ENCODE data around the gene ZNF747. TPM values are rescaled to one million over a fixed set of nuclear protein-coding genes. Genes with fewer than 3 reads are reported as not detected.
A peak's percentile ranks its signal among the peaks of the same experiment; 100 is the strongest.

ZNF747 gene
- total RNA-seq (10 to 100 TPM in 3 of 5 donors, 1 to 10 TPM in 2; 6.8 to 17.4 (median 14.2) TPM), total RNA-seq (7.2 to 23.8 (median 15.7) reads per million in 29 experiments)
- 10.3 TPM for total RNA-seq (2013)

GRCh38 chr16:30534368-30535105 is at the start of gene ZNF747:
TSS of gene ZNF747 (minus strand) at chr16:30534858. CDS start at chr16:30534679, 179 bp downstream.
- no peaks in the 10 kb centered on the region for H3K27me3 ChIP-seq (replicated peaks in 1 of 2; ENCODE audit: control insufficient read depth in 2 of 2, extremely low read depth in 1 of 2, insufficient read depth in 2 of 2, low read length in 1 of 2)
- H3K4me3 Mint-ChIP-seq = peak within 1 kb of the TSS; percentile 92 to 100 (median 97)
- peak within 1 kb of the TSS; percentile 83 to 97 for H3K4me3 ChIP-seq (ENCODE audit: control insufficient read depth in 1 of 2, extremely low read depth in 1 of 2, low read length in 1 of 2)
- H3K27ac Mint-ChIP-seq = peak within 1 kb of the TSS; percentile 95 to 99
- peaks cover 30 to 42% (median 35%) of the 10 kb centered on the region in 3 donors for H3K4me1 Mint-ChIP-seq
- peaks cover 3% of the 10 kb centered on the region for H3K36me3 Mint-ChIP-seq
- H3K27ac ChIP-seq (ENCODE audit: low read length) = peak within 1 kb of the TSS; percentile 97
- peaks cover 3 to 23% of the 10 kb centered on the region in 2 donors for H3K36me3 ChIP-seq (ENCODE audit: control insufficient read depth in 2 of 2, extremely low read depth in 1 of 2, insufficient read depth in 1 of 2, low read length in 1 of 2)
- no peaks in the 10 kb centered on the region for H3K9me3 Mint-ChIP-seq
- H3K27me3 Mint-ChIP-seq = no peaks in the 10 kb centered on the region
- POLR2A ChIA-PET = interaction anchor here (0.5 to 2.1 kb wide), 6 partner anchors 17 to 100 kb away, joined by 3 to 11 read pairs (median 6); partner anchors contain the start of genes ZNF688 (in 1 of the 2) and ZNF764 (in 1 of the 2)
- DNase-seq = peak; percentile 83 to 95 (median 90)
- ATAC-seq (replicated peaks in 1 of 4) = peak; percentile 81 to 84 (median 82)
- WGBS (ENCODE audit: insufficient coverage) = under 1% methylated on average over 68 of the region's 70 CpGs
- H3K9me3 ChIP-seq = no peaks in the 10 kb centered on the region
- CTCF ChIA-PET = interaction anchor here (0.6 to 3.7 kb wide), 11 partner anchors 17 to 117 kb away, joined by 4 to 46 read pairs (median 6); partner anchors contain the start of genes DCTPP1 (in 1 of the 2), ZNF688 (in 1 of the 2), ZNF689 (in 1 of the 2) and ZNF764 (in 1 of the 2)
- peaks cover 7 to 48% of the 10 kb centered on the region in 2 experiments for H3K4me1 ChIP-seq (ENCODE audit: control insufficient read depth in 1 of 2, extremely low read depth in 1 of 2, insufficient read depth in 2 of 2, low read length in 2 of 2)

GRCh38 chr16:30582611-30583340 is 48.1 kb upstream of the ZNF747 start:
- ATAC-seq (replicated peaks in 1 of 4) (no peak), DNase-seq (no peak)
- Mint-ChIP-seq H3K4me1 (peaks cover 17 to 27% (median 25%) of the 10 kb centered on the region in 3 donors), H3K4me3 (no peak overlapping the region), H3K27me3 (no peaks in the 10 kb centered on the region), H3K36me3 (peaks cover 12% of the 10 kb centered on the region), H3K9me3 (no peaks in the 10 kb centered on the region), H3K27ac (no peak overlapping the region)
- POLR2A ChIA-PET = interaction anchor here in 1 of 2 donors (0.5 kb wide), 1 partner anchor 123 kb away, joined by 4 read pairs; no protein-coding TSS in a partner anchor
- Histone ChIP-seq H3K4me1 (ENCODE audit: control insufficient read depth in 1 of 2, extremely low read depth in 1 of 2, insufficient read depth in 2 of 2, low read length in 2 of 2) (peaks cover 6 to 21% of the 10 kb centered on the region in 2 experiments), H3K27me3 (replicated peaks in 1 of 2; ENCODE audit: control insufficient read depth in 2 of 2, extremely low read depth in 1 of 2, insufficient read depth in 2 of 2, low read length in 1 of 2) (no peaks in the 10 kb centered on the region), H3K27ac (ENCODE audit: low read length) (no peak overlapping the region), H3K4me3 (ENCODE audit: control insufficient read depth in 1 of 2, extremely low read depth in 1 of 2, low read length in 1 of 2) (no peak overlapping the region), H3K9me3 (no peaks in the 10 kb centered on the region), H3K36me3 (ENCODE audit: control insufficient read depth in 2 of 2, extremely low read depth in 1 of 2, insufficient read depth in 1 of 2, low read length in 1 of 2) (peaks cover 9 to 17% of the 10 kb centered on the region in 2 donors)
- 99% methylated on average over 36 of the region's 48 CpGs for WGBS (ENCODE audit: insufficient coverage)
- CTCF ChIA-PET = interaction anchor here in 1 of 2 donors (0.6 kb wide), 1 partner anchor 12 kb away, joined by 3 read pairs; no protein-coding TSS in a partner anchor

- CTCF ChIA-PET = interaction anchor here in 1 of 2 donors (0.7 kb wide), 1 partner anchor 11 kb away, joined by 6 read pairs; no protein-coding TSS in a partner anchor
- Histone ChIP-seq H3K27ac (ENCODE audit: low read length) (no peak overlapping the region), H3K36me3 (ENCODE audit: control insufficient read depth in 2 of 2, extremely low read depth in 1 of 2, insufficient read depth in 1 of 2, low read length in 1 of 2) (peaks cover 9 to 17% of the 10 kb centered on the region in 2 donors), H3K4me1 (ENCODE audit: control insufficient read depth in 1 of 2, extremely low read depth in 1 of 2, insufficient read depth in 2 of 2, low read length in 2 of 2) (peaks cover 6 to 21% of the 10 kb centered on the region in 2 experiments), H3K4me3 (ENCODE audit: control insufficient read depth in 1 of 2, extremely low read depth in 1 of 2, low read length in 1 of 2) (no peak overlapping the region), H3K27me3 (replicated peaks in 1 of 2; ENCODE audit: control insufficient read depth in 2 of 2, extremely low read depth in 1 of 2, insufficient read depth in 2 of 2, low read length in 1 of 2) (no peaks in the 10 kb centered on the region), H3K9me3 (no peaks in the 10 kb centered on the region)
- Mint-ChIP-seq H3K4me3 (no peak overlapping the region), H3K9me3 (no peaks in the 10 kb centered on the region), H3K27me3 (no peaks in the 10 kb centered on the region), H3K27ac (no peak overlapping the region), H3K36me3 (peaks cover 12% of the 10 kb centered on the region), H3K4me1 (peaks cover 17 to 22% (median 21%) of the 10 kb centered on the region in 3 donors)
- ATAC-seq (replicated peaks in 1 of 4) (no peak), DNase-seq (no peak)
- POLR2A ChIA-PET = no interaction called here
- 98% methylated on average over 5 of the region's 7 CpGs for WGBS (ENCODE audit: insufficient coverage)
These were observed 46.8 kb upstream of the ZNF747 start for GRCh38 chr16:30581457-30581856.

GRCh38 chr16:30574678-30575077 is 40.0 kb upstream of the ZNF747 start:
- H3K4me3 ChIP-seq (ENCODE audit: control insufficient read depth in 1 of 2, extremely low read depth in 1 of 2, low read length in 1 of 2) = no peak overlapping the region
- peaks cover 12 to 24% of the 10 kb centered on the region in 2 experiments for H3K4me1 ChIP-seq (ENCODE audit: control insufficient read depth in 1 of 2, extremely low read depth in 1 of 2, insufficient read depth in 2 of 2, low read length in 2 of 2)
- no peaks in the 10 kb centered on the region for H3K36me3 ChIP-seq (ENCODE audit: control insufficient read depth in 2 of 2, extremely low read depth in 1 of 2, insufficient read depth in 1 of 2, low read length in 1 of 2)
- no peaks in the 10 kb centered on the region for H3K27me3 Mint-ChIP-seq
- no peaks in the 10 kb centered on the region for H3K9me3 Mint-ChIP-seq
- DNase-seq (no peak), ATAC-seq (replicated peaks in 1 of 4) (no peak)
- H3K27me3 ChIP-seq (replicated peaks in 1 of 2; ENCODE audit: control insufficient read depth in 2 of 2, extremely low read depth in 1 of 2, insufficient read depth in 2 of 2, low read length in 1 of 2) = no peaks in the 10 kb centered on the region
- H3K27ac ChIP-seq (ENCODE audit: low read length) = no peak overlapping the region
- WGBS (ENCODE audit: insufficient coverage) = no CpG with 5 or more reads among the region's 1 CpG
- ChIA-PET CTCF (interaction anchor here in 1 of 2 donors (0.7 to 0.9 kb wide), 2 partner anchors 157 to 234 kb away, joined by 3 read pairs; no protein-coding TSS in a partner anchor), POLR2A (no interaction called here)
- H3K4me1 Mint-ChIP-seq = peaks cover 12 to 27% (median 17%) of the 10 kb centered on the region in 3 donors
- H3K27ac Mint-ChIP-seq = no peak overlapping the region
- H3K9me3 ChIP-seq = no peaks in the 10 kb centered on the region
- H3K4me3 Mint-ChIP-seq = no peak overlapping the region
- H3K36me3 Mint-ChIP-seq = no peaks in the 10 kb centered on the region

- DNase-seq (peak; percentile 84 to 99 (median 96)), ATAC-seq (replicated peaks in 1 of 4) (peak; percentile 83 to 84 (median 83))
- peaks cover 25 to 50% of the 10 kb centered on the region in 2 experiments for H3K4me1 ChIP-seq (ENCODE audit: control insufficient read depth in 1 of 2, extremely low read depth in 1 of 2, insufficient read depth in 2 of 2, low read length in 2 of 2)
- peak within 1 kb of the TSS; percentile 84 to 88 for H3K4me3 ChIP-seq (ENCODE audit: control insufficient read depth in 1 of 2, extremely low read depth in 1 of 2, low read length in 1 of 2)
- peak within 1 kb of the TSS; percentile 81 to 87 (median 84) for H3K4me3 Mint-ChIP-seq
- H3K27ac Mint-ChIP-seq = peak within 1 kb of the TSS; percentile 95
- H3K27me3 ChIP-seq (replicated peaks in 1 of 2; ENCODE audit: control insufficient read depth in 2 of 2, extremely low read depth in 1 of 2, insufficient read depth in 2 of 2, low read length in 1 of 2) = no peaks in the 10 kb centered on the region
- no peaks in the 10 kb centered on the region for H3K9me3 ChIP-seq
- under 1% methylated on average over 60 of the region's 67 CpGs for WGBS (ENCODE audit: insufficient coverage)
- POLR2A ChIA-PET = interaction anchor here in 1 of 2 donors (0.6 to 1.3 kb wide), 6 partner anchors 13 to 142 kb away, joined by 4 to 11 read pairs (median 5); partner anchors contain the start of genes DCTPP1, ZNF689 and ZNF747
- H3K36me3 ChIP-seq (ENCODE audit: control insufficient read depth in 2 of 2, extremely low read depth in 1 of 2, insufficient read depth in 1 of 2, low read length in 1 of 2) = no peaks in the 10 kb centered on the region
- CTCF ChIA-PET = interaction anchor here (0.5 to 2.5 kb wide), 10 partner anchors 13 to 142 kb away, joined by 3 to 12 read pairs (median 5); partner anchors contain the start of genes DCTPP1 (in 1 of the 2), ZNF689 (in 1 of the 2), ZNF747 (in 1 of the 2) and ZNF764 (in 1 of the 2)
- H3K36me3 Mint-ChIP-seq = no peaks in the 10 kb centered on the region
- H3K4me1 Mint-ChIP-seq = peaks cover 35 to 53% (median 42%) of the 10 kb centered on the region in 3 donors
- no peaks in the 10 kb centered on the region for H3K27me3 Mint-ChIP-seq
- H3K27ac ChIP-seq (ENCODE audit: low read length) = peak within 1 kb of the TSS; percentile 96
- no peaks in the 10 kb centered on the region for H3K9me3 Mint-ChIP-seq
These were observed 37.0 kb upstream of the ZNF747 start, which contains the start of gene ZNF688 for GRCh38 chr16:30571445-30572322. TSS of gene ZNF688 (minus strand) at chr16:30571714. CDS start at chr16:30571629, 85 bp downstream.
